Fibroblast of skin of right quadriceps (primary cell): ENCODE data around the gene BAIAP3.
"Not testable (repeated sequence)": the region's sequence is repeated elsewhere in the genome, so short reads cannot be mapped to it uniquely, and the experiment has no call there.

Experiments
- DNase-seq: peaks from one replicate; pipeline ENCODE4 v3.0.0-alpha.2; 2013

The BAIAP3 gene

GRCh38 chr16:1333149-1333812, at the start of gene BAIAP3:
Gene BAIAP3 (plus strand): TSS chr16:1333645. CDS start chr16:1338550, 4,905 bp downstream.
- DNase-seq, result peak; percentile 12

- DNase-seq, result no peak
These were observed 49.3 kb upstream of the BAIAP3 start for GRCh38 chr16:1283996-1284616.

- DNase-seq, result no peak
These were observed 47.6 kb upstream of the BAIAP3 start for GRCh38 chr16:1285669-1286512.

GRCh38 chr16:1286513-1287094, 46.8 kb upstream of the BAIAP3 start:
- no peak for DNase-seq

GRCh38 chr16:1287982-1288670, 45.3 kb upstream of the BAIAP3 start:
- DNase-seq, result no peak

- no peak for DNase-seq
These were observed 44.5 kb upstream of the BAIAP3 start for GRCh38 chr16:1288813-1289476.

GRCh38 chr16:1289477-1289866, 44.0 kb upstream of the BAIAP3 start:
- DNase-seq, result no peak

GRCh38 chr16:1290063-1290501, 43.4 kb upstream of the BAIAP3 start:
- DNase-seq, result no peak

- DNase-seq, result no peak
These were observed 42.4 kb upstream of the BAIAP3 start for GRCh38 chr16:1290860-1291575.

GRCh38 chr16:1291576-1291974, 41.9 kb upstream of the BAIAP3 start:
- DNase-seq, result no peak

GRCh38 chr16:1292208-1292607, 41.2 kb upstream of the BAIAP3 start:
- not testable (repeated sequence) for DNase-seq

- not testable (repeated sequence) for DNase-seq
These were observed 40.6 kb upstream of the BAIAP3 start for GRCh38 chr16:1292808-1293207.

GRCh38 chr16:1293921-1294656, 39.4 kb upstream of the BAIAP3 start:
- no peak for DNase-seq

- no peak for DNase-seq
These were observed 38.0 kb upstream of the BAIAP3 start for GRCh38 chr16:1295465-1295864.

- DNase-seq, result not testable (repeated sequence)
These were observed 36.8 kb upstream of the BAIAP3 start for GRCh38 chr16:1296688-1297017.

GRCh38 chr16:1297018-1297696, 36.3 kb upstream of the BAIAP3 start:
- peak; percentile 13 for DNase-seq

GRCh38 chr16:1298406-1298805, 35.0 kb upstream of the BAIAP3 start:
- no peak for DNase-seq

GRCh38 chr16:1299012-1299867, 34.2 kb upstream of the BAIAP3 start:
- DNase-seq, result no peak

GRCh38 chr16:1299868-1300203, 33.6 kb upstream of the BAIAP3 start:
- DNase-seq, result no peak
